Measurements from ENCODE around the gene REEP5. TPM values are rescaled to one million over a fixed set of nuclear protein-coding genes. Genes with fewer than 3 reads are reported as not detected.

Gene REEP5
- total RNA-seq, 1 experiment from 2014 or later, result 46.2 TPM

GRCh38 chr5:112833971-112834370 lies 88.1 kb downstream of the REEP5 start:
- Histone ChIP-seq H4K8ac (replicated peaks; ENCODE audit: insufficient read length, low read depth, low read length) (no peak overlapping the region), H3K79me1 (ENCODE audit: insufficient read depth, low read depth, low read length, poor library complexity, severe bottlenecking) (no peaks in the 10 kb centered on the region), H2BK120ac (ENCODE audit: low read depth, low read length, poor library complexity, severe bottlenecking) (no peak overlapping the region), H3K79me2 (ENCODE audit: insufficient read depth, low read length) (no peaks in the 10 kb centered on the region), H4K20me1 (ENCODE audit: control insufficient read depth, insufficient read depth, insufficient read length) (no peaks in the 10 kb centered on the region), H4K91ac (ENCODE audit: insufficient read length, low read depth, low read length) (no peak overlapping the region), H2AK5ac (ENCODE audit: insufficient read length, low read length) (no peak overlapping the region), H2BK20ac (ENCODE audit: low read depth, low read length, poor library complexity, severe bottlenecking) (no peak overlapping the region), H3K56ac (ENCODE audit: insufficient read length, low read depth, low read length) (no peak overlapping the region), H3K9me3 (ENCODE audit: control insufficient read depth, low read depth, low read length) (no peaks in the 10 kb centered on the region), H3K4me2 (ENCODE audit: insufficient read depth, insufficient read length, low read length) (no peak overlapping the region), H3K9ac (ENCODE audit: extremely low read depth, insufficient read length, low read length) (no peak overlapping the region), H2BK12ac (ENCODE audit: insufficient read length, low read depth, low read length) (no peak overlapping the region), H3K4me1 (ENCODE audit: insufficient read depth, low read length) (no peaks in the 10 kb centered on the region), H3K27ac (ENCODE audit: insufficient read length, low read depth, low read length) (no peak overlapping the region), H3K14ac (ENCODE audit: insufficient read depth, low read length) (no peak overlapping the region), H2BK15ac (ENCODE audit: low read depth, low read length) (no peak overlapping the region), H3T11ph (ENCODE audit: low read length) (no peak overlapping the region), H3K27me3 (ENCODE audit: insufficient read depth, low read length) (no peaks in the 10 kb centered on the region), H2BK5ac (ENCODE audit: insufficient read length, low read length) (no peak overlapping the region), H3K23ac (ENCODE audit: insufficient read length, low read depth, low read length) (no peak overlapping the region), H2AFZ (ENCODE audit: low read length) (no peak overlapping the region), H3K18ac (ENCODE audit: insufficient read length, low read depth, low read length) (no peak overlapping the region), H3K23me2 (ENCODE audit: insufficient read length, low read depth, low read length, poor library complexity, severe bottlenecking) (no peaks in the 10 kb centered on the region), H3K4ac (ENCODE audit: low read depth, low read length) (no peak overlapping the region), H4K5ac (ENCODE audit: insufficient read length, low read depth, low read length) (no peak overlapping the region)
- TF ChIP-seq, protein P1, sequence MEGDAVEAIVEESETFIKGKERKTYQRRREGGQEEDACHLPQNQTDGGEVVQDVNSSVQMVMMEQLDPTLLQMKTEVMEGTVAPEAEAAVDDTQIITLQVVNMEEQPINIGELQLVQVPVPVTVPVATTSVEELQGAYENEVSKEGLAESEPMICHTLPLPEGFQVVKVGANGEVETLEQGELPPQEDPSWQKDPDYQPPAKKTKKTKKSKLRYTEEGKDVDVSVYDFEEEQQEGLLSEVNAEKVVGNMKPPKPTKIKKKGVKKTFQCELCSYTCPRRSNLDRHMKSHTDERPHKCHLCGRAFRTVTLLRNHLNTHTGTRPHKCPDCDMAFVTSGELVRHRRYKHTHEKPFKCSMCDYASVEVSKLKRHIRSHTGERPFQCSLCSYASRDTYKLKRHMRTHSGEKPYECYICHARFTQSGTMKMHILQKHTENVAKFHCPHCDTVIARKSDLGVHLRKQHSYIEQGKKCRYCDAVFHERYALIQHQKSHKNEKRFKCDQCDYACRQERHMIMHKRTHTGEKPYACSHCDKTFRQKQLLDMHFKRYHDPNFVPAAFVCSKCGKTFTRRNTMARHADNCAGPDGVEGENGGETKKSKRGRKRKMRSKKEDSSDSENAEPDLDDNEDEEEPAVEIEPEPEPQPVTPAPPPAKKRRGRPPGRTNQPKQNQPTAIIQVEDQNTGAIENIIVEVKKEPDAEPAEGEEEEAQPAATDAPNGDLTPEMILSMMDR (conservative IDR thresholded peaks at IDR 0.05), result no peak
- Mint-ChIP-seq H3K27me3 (ENCODE audit: low read depth) (no peaks in the 10 kb centered on the region), H3K27ac (no peak overlapping the region), H3K36me3 (ENCODE audit: insufficient read depth in 1 of 3, low read depth in 3 of 3) (peaks cover 35 to 46% (median 44%) of the 10 kb centered on the region in 3 experiments; a peak in 6 of 7 replicates), H3K4me3 (no peak overlapping the region), H3K4me1 (no peaks in the 10 kb centered on the region), H3K9me3 (no peaks in the 10 kb centered on the region)
- no CpG with 5 or more reads among the region's 13 CpGs for WGBS (ENCODE audit: extremely low coverage, insufficient read length, low lambda C conversion rate)
- DNase-seq, result no peak
